ENCODE measurements around the gene BORCS8.

- no peak for TF ChIP-seq MAFK (IDR thresholded peaks at IDR 0.05; ENCODE audit: partially characterized antibody)
- TF ChIP-seq MAX (IDR thresholded peaks at IDR 0.05) = no peak
- TF ChIP-seq, protein P1, sequence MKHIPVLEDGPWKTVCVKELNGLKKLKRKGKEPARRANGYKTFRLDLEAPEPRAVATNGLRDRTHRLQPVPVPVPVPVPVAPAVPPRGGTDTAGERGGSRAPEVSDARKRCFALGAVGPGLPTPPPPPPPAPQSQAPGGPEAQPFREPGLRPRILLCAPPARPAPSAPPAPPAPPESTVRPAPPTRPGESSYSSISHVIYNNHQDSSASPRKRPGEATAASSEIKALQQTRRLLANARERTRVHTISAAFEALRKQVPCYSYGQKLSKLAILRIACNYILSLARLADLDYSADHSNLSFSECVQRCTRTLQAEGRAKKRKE (CRISPR knock-in tag; IDR thresholded peaks at IDR 0.05; ENCODE audit: low read depth) = no peak
- TF ChIP-seq, protein P2, sequence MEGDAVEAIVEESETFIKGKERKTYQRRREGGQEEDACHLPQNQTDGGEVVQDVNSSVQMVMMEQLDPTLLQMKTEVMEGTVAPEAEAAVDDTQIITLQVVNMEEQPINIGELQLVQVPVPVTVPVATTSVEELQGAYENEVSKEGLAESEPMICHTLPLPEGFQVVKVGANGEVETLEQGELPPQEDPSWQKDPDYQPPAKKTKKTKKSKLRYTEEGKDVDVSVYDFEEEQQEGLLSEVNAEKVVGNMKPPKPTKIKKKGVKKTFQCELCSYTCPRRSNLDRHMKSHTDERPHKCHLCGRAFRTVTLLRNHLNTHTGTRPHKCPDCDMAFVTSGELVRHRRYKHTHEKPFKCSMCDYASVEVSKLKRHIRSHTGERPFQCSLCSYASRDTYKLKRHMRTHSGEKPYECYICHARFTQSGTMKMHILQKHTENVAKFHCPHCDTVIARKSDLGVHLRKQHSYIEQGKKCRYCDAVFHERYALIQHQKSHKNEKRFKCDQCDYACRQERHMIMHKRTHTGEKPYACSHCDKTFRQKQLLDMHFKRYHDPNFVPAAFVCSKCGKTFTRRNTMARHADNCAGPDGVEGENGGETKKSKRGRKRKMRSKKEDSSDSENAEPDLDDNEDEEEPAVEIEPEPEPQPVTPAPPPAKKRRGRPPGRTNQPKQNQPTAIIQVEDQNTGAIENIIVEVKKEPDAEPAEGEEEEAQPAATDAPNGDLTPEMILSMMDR (IDR thresholded peaks at IDR 0.05) = no peak
- TF ChIP-seq, protein P3, sequence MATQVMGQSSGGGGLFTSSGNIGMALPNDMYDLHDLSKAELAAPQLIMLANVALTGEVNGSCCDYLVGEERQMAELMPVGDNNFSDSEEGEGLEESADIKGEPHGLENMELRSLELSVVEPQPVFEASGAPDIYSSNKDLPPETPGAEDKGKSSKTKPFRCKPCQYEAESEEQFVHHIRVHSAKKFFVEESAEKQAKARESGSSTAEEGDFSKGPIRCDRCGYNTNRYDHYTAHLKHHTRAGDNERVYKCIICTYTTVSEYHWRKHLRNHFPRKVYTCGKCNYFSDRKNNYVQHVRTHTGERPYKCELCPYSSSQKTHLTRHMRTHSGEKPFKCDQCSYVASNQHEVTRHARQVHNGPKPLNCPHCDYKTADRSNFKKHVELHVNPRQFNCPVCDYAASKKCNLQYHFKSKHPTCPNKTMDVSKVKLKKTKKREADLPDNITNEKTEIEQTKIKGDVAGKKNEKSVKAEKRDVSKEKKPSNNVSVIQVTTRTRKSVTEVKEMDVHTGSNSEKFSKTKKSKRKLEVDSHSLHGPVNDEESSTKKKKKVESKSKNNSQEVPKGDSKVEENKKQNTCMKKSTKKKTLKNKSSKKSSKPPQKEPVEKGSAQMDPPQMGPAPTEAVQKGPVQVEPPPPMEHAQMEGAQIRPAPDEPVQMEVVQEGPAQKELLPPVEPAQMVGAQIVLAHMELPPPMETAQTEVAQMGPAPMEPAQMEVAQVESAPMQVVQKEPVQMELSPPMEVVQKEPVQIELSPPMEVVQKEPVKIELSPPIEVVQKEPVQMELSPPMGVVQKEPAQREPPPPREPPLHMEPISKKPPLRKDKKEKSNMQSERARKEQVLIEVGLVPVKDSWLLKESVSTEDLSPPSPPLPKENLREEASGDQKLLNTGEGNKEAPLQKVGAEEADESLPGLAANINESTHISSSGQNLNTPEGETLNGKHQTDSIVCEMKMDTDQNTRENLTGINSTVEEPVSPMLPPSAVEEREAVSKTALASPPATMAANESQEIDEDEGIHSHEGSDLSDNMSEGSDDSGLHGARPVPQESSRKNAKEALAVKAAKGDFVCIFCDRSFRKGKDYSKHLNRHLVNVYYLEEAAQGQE (IDR thresholded peaks at IDR 0.05) = no peak
Observed at GRCh38 chr19:19171821-19172532, 20.0 kb downstream of the BORCS8 start.

All from A549 (cell line).